Stimulated activated naive B cell treated with anti-CD40 and anti-IgM and Interleukin-4, amounts not matched to agents 10 μg/mL and 1 μg/mL and 100 μg/mL, for 72 hours (primary cell): Measurements from ENCODE around the gene LTBR.
A peak's percentile ranks its signal among the peaks of the same experiment; 100 is the strongest.

Source experiments
- ATAC-seq, 2 donors: fragments of 150-1000 bp; cut with Tn5 transposase; replicated peaks; 2 replicates each; pipeline ENCODE4 v1.10.0; 2021; ENCODE audit warnings: moderate library complexity in 1 of 2
- DNase-seq: peaks from one replicate; pipeline ENCODE4 v3.0.0; 2021
- H3K27ac Mint-ChIP-seq: one replicate; pipeline ENCODE4 v1.8.0; 2022; ENCODE audit warnings: mild to moderate bottlenecking, mixed read lengths
- H3K27me3 Mint-ChIP-seq, 2 donors: one replicate each; pipeline ENCODE4 v1.8.0; 2022; ENCODE audit warnings: mixed read lengths in 2 of 2
- H3K36me3 Mint-ChIP-seq, 2 donors: one replicate each; pipeline ENCODE4 v1.8.0; 2022; ENCODE audit warnings: mixed read lengths in 2 of 2, mild to moderate bottlenecking in 1 of 2
- H3K4me1 Mint-ChIP-seq, 2 donors: one replicate each; pipeline ENCODE4 v1.8.0; 2022; ENCODE audit warnings: mixed read lengths in 2 of 2, mild to moderate bottlenecking in 1 of 2
- H3K4me3 Mint-ChIP-seq, 2 donors: one replicate each; pipeline ENCODE4 v1.8.0; 2022; ENCODE audit warnings: mild to moderate bottlenecking in 2 of 2, mixed read lengths in 2 of 2, moderate library complexity in 1 of 2
- H3K9me3 Mint-ChIP-seq, 2 donors: one replicate each; pipeline ENCODE4 v1.8.0; 2022; ENCODE audit warnings: mixed read lengths in 2 of 2, mild to moderate bottlenecking in 1 of 2

The LTBR gene

DNA sequence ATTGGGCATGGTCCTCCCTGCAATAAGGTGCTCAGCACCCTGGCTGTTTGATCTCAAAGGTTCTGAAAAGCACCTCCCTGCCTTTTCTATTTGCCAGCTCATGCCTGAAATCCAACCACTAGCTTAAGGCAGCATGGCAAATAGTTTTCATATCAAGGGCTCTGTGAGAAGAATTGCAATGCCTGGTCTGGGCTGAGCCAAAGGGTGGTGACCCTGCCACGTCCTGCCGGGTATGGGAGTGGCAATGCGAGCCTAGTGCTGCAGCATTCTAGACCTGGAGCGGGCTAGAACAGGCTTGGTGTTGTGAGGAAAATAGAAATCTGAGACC, 6.3 kb upstream of the LTBR start:
- no peak for ATAC-seq
- no peak for DNase-seq
- Mint-ChIP-seq H3K9me3 (no peaks in the 10 kb centered on the region), H3K4me1 (peaks cover 0 to 1% of the 10 kb centered on the region in 2 donors), H3K27me3 (peaks cover 69 to 86% of the 10 kb centered on the region in 2 donors), H3K4me3 (no peak overlapping the region), H3K36me3 (no peaks in the 10 kb centered on the region), H3K27ac (no peak overlapping the region)

DNA sequence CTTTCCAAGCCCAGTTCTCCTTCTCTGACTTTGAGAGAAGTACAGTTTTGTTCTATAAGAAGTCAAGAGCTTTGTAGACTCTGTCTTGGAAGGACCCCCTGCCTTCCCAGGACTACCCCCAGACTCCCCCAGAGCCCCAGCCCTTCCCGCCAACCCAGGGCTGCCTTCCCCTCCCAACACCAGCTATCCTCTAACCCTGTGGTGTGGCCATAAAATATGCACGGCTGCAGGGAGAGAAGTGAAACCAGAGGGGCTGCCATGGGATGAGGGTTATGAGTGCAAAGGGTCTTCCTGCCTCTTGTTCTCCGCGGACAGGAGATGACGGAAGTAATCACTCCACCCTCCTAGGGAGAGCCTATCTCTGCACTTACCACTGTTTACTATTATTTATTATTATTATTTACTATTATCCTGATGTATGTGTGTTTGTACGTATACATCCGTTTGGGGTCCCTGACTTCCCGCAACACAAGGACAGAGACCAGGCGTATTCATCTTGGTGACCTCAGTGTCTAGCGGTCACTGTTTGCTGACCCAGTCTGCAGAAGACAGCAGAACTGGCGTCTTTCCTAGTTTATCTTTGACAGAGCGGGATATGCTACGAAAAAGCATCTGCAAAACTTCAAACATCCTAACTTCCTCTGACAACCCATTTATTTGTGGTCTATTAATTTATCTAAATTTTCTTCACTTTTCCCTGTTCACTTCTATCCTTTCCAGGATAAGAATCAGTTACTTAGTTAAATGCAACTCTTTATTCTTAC, 5.1 kb upstream of the LTBR start:
- Mint-ChIP-seq H3K27me3 (peaks cover 65 to 86% of the 10 kb centered on the region in 2 donors), H3K9me3 (no peaks in the 10 kb centered on the region), H3K27ac (no peak overlapping the region), H3K4me1 (peaks cover 2 to 7% of the 10 kb centered on the region in 2 donors), H3K36me3 (no peaks in the 10 kb centered on the region), H3K4me3 (no peak overlapping the region)
- ATAC-seq (no peak), DNase-seq (no peak)

DNA sequence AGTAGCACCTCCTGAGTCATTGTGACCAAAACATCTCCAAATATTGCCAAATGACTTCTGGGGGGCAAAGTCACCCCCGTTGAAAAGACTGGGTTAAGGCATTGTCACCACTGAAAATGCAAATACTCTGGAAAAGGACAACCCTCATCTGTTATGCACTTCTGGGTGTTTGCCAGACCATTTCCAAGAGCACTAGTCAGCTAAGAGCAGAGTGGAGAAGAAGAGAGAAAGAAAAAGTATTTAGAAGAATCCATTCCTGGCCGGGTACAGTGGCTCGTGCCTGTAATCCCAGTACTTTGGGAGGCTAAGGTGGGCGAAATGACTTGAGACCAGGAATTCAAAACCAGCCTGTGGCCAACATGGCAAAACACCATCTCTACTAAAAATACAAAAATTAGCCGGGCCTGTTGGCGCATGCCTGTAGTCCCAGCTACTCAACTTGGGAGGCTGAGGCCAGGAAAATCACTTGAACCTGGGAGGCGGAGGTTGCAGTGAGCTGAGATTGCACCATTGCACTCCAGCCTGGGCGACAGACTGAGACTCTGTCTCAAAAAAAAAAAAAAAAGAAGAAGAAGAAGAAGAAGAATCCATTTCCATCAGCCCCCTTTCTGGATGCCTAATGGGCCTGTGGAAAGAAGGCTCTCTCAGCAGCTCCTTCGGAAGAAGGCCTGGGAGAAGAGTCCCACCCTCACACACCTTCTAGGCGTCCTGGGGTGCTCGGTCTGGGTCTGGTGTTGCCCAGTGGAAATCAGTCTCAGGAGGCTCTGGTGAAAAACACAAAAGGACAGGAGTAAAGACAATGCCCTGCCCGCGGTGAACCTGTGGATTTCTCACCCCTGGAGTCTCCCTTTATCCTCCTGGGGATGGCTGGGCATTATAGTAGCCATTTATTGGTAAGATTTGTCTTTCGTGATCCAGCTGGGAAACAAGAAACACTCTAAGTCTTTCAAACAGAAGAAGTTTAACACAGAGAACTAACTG, 3.5 kb upstream of the LTBR start:
- no peak for DNase-seq
- H3K27ac Mint-ChIP-seq = no peak overlapping the region
- peaks cover 5 to 7% of the 10 kb centered on the region in 2 donors for H3K4me1 Mint-ChIP-seq
- ATAC-seq = no peak
- H3K36me3 Mint-ChIP-seq = no peaks in the 10 kb centered on the region
- H3K9me3 Mint-ChIP-seq = no peaks in the 10 kb centered on the region
- H3K27me3 Mint-ChIP-seq = peaks cover 57 to 85% of the 10 kb centered on the region in 2 donors
- no peak overlapping the region for H3K4me3 Mint-ChIP-seq

DNA sequence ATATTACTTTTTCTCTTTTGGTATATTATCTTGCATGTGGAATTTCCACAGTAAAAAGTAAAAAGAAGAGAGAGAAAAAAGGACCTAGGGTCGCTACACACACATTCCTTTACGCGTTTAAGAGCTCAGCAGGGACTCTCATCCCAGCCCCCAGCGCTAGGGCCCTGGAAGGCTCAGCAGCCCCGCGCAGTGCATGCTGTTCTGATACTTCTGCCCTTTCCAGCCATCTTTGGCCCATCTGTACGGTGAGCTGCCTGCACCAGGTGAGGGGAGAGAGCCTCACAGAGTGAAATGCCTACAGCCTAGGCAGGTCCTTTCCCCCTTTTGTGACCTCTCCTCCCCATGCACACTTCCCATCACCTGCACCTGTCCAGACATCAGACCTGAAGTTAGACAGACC, 1.6 kb upstream of the LTBR start:
- H3K4me3 Mint-ChIP-seq = no peak overlapping the region
- no peak for DNase-seq
- H3K27ac Mint-ChIP-seq = no peak overlapping the region
- H3K9me3 Mint-ChIP-seq = no peaks in the 10 kb centered on the region
- peaks cover 5 to 7% of the 10 kb centered on the region in 2 donors for H3K4me1 Mint-ChIP-seq
- H3K27me3 Mint-ChIP-seq = peaks cover 49 to 74% of the 10 kb centered on the region in 2 donors
- no peak for ATAC-seq
- no peaks in the 10 kb centered on the region for H3K36me3 Mint-ChIP-seq

DNA sequence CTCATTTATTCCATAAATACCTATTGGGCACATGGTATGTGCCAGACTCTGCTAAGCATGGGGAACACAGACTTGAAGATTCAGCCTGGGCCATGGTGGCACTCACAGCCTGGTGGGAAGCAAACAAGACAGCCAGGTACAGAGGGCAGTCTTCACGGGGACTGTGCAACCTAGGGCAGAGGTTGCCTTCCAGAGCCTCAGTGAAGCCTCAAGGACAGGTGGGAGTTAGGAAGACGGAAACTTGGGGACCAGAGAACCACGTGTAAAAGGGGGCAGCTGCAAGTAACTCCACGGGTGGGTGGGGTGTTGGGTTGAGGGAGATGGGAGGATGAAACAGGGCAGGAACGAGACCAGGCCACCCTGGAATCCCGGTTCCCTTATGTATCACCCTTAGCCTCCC, 980 bp upstream of the LTBR start:
- H3K27me3 Mint-ChIP-seq = peaks cover 52 to 70% of the 10 kb centered on the region in 2 donors
- ATAC-seq (no peak), DNase-seq (no peak)
- H3K27ac Mint-ChIP-seq = peak overlapping the region; percentile 80
- peak overlapping the region; percentile 51 to 55 for H3K4me3 Mint-ChIP-seq
- no peaks in the 10 kb centered on the region for H3K36me3 Mint-ChIP-seq
- no peaks in the 10 kb centered on the region for H3K9me3 Mint-ChIP-seq
- peaks cover 5 to 7% of the 10 kb centered on the region in 2 donors for H3K4me1 Mint-ChIP-seq

DNA sequence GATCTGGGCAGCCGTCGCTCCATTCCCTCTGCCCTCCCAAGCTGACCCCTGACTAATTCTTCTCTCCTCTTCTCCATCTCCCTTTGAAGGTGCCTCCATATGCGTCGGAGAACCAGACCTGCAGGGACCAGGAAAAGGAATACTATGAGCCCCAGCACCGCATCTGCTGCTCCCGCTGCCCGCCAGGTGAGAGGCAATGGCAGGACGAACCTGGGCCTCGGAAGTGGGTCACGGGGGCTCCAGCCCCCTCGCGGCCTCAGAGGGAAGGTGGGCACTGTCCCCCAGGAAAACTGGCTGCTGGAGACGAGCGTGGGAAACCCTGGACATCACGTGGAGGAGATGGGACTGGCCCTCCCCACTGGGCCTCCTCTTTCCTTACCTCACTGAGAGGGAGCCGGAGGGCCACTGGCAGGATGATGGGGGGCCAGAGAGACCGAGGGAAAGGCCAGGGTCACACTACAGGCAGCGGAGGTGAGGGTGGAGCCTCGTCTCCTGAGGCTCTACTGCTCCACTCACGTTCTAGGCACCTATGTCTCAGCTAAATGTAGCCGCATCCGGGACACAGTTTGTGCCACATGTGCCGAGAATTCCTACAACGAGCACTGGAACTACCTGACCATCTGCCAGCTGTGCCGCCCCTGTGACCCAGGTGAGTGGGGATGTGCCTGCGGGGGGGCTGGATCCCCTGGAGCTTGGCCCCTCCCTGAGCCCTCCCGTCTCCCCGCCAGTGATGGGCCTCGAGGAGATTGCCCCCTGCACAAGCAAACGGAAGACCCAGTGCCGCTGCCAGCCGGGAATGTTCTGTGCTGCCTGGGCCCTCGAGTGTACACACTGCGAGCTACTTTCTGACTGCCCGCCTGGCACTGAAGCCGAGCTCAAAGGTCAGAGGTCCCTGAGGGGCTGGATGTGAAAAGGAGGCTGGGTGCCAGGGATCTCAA, 806 bp downstream of the LTBR start:
- H3K9me3 Mint-ChIP-seq = no peaks in the 10 kb centered on the region
- DNase-seq = no peak
- H3K36me3 Mint-ChIP-seq = no peaks in the 10 kb centered on the region
- peak overlapping the region; percentile 8 to 24 for H3K4me3 Mint-ChIP-seq
- peak overlapping the region; percentile 63 for H3K27ac Mint-ChIP-seq
- no peak for ATAC-seq
- peaks cover 5 to 7% of the 10 kb centered on the region in 2 donors for H3K4me1 Mint-ChIP-seq
- H3K27me3 Mint-ChIP-seq = peaks cover 53 to 68% of the 10 kb centered on the region in 2 donors

DNA sequence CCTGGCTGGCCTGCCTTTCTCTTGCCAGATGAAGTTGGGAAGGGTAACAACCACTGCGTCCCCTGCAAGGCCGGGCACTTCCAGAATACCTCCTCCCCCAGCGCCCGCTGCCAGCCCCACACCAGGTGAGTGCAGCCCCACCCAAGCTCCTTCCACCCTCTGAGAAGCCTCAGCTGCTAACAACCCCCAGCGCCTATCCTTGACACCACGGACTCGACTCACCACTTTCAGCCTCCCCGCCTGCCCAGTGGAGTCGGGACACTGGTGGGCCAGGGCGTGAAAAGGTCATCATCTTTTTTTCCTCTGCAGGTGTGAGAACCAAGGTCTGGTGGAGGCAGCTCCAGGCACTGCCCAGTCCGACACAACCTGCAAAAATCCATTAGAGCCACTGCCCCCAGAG, 2.1 kb downstream of the LTBR start:
- H3K27me3 Mint-ChIP-seq = peaks cover 45 to 63% of the 10 kb centered on the region in 2 donors
- no peak overlapping the region for H3K27ac Mint-ChIP-seq
- H3K9me3 Mint-ChIP-seq = no peaks in the 10 kb centered on the region
- H3K4me3 Mint-ChIP-seq = no peak overlapping the region
- ATAC-seq = no peak
- DNase-seq = no peak
- no peaks in the 10 kb centered on the region for H3K36me3 Mint-ChIP-seq
- peaks cover 5 to 7% of the 10 kb centered on the region in 2 donors for H3K4me1 Mint-ChIP-seq

DNA sequence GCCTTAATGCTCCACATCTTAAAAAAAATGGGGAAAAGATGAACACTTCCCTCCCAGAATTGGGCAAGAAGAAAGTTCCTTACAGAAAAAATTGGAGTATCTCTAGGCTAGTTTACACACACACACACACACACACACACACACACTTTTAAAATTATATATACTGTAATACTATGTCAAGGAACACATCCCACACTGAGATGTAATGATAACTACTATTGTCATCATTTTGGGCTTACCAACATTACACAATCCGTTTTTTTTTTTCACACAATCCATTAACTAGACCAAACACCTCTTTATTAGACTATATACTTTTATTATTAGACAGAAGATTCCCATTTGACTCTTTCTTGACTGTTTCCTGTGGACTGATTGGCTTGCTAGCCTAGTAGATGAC, 2.5 kb downstream of the LTBR start:
- Mint-ChIP-seq H3K4me1 (peaks cover 5 to 7% of the 10 kb centered on the region in 2 donors), H3K36me3 (no peaks in the 10 kb centered on the region), H3K9me3 (no peaks in the 10 kb centered on the region), H3K27me3 (peaks cover 40 to 59% of the 10 kb centered on the region in 2 donors), H3K4me3 (no peak overlapping the region), H3K27ac (no peak overlapping the region)
- ATAC-seq (no peak), DNase-seq (no peak)

DNA sequence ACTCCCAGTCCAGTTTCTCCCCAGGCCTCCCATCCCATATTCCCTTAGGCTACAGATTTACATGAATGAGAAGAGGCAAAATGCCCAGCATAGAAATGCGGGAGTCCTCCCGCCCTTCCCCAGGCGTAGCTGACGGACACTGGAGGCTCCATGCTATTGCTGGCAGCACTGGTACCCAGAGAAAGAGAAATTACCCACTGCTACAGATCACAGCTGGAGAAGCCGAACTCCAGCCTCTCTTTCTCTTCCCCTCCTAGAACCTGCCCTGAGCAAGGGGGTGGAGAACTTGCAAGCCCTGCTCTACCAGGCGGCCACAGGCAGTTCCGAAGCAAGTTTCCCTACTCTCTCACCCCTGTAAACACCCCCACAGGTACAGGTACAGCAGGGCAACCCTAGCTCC, 3.6 kb downstream of the LTBR start:
- ATAC-seq = no peak

DNA sequence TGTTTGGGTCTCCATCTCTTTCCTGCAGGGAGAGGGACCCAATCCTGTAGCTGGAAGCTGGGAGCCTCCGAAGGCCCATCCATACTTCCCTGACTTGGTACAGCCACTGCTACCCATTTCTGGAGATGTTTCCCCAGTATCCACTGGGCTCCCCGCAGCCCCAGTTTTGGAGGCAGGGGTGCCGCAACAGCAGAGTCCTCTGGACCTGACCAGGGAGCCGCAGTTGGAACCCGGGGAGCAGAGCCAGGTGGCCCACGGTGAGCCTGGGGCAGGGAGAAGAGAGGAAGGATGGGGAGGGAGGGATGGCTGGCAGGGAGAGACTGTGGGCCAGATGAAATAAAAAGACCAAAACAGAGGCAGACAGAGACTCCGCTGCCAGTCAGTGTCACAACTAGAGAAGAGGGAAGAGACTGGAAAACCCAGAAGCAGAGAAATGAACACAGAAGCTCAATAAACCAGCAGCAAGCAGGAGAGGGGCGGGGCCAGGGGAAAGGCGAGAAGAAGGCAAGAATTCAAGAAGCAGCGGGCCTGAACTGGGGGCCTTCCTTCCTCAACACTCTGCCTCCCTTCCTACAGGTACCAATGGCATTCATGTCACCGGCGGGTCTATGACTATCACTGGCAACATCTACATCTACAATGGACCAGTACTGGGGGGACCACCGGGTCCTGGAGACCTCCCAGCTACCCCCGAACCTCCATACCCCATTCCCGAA, 6.3 kb downstream of the LTBR start:
- DNase-seq = no peak
- H3K27me3 Mint-ChIP-seq = peaks cover 17 to 26% of the 10 kb centered on the region in 2 donors

More for the DNA sequence above, 3.6 kb downstream of the LTBR start:
- no peaks in the 10 kb centered on the region for H3K36me3 Mint-ChIP-seq
- H3K27me3 Mint-ChIP-seq = peaks cover 31 to 48% of the 10 kb centered on the region in 2 donors
- H3K27ac Mint-ChIP-seq = no peak overlapping the region
- H3K4me1 Mint-ChIP-seq = peaks cover 5 to 6% of the 10 kb centered on the region in 2 donors
- DNase-seq = no peak
- H3K9me3 Mint-ChIP-seq = no peaks in the 10 kb centered on the region
- H3K4me3 Mint-ChIP-seq = no peak overlapping the region

DNA sequence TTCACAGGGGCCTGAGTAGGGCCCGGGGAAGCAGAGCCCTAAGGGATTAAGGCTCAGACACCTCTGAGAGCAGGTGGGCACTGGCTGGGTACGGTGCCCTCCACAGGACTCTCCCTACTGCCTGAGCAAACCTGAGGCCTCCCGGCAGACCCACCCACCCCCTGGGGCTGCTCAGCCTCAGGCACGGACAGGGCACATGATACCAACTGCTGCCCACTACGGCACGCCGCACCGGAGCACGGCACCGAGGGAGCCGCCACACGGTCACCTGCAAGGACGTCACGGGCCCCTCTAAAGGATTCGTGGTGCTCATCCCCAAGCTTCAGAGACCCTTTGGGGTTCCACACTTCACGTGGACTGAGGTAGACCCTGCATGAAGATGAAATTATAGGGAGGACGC, 7.1 kb downstream of the LTBR start:
- Mint-ChIP-seq H3K4me3 (no peak overlapping the region), H3K4me1 (no peaks in the 10 kb centered on the region), H3K27ac (no peak overlapping the region), H3K36me3 (no peaks in the 10 kb centered on the region), H3K9me3 (no peaks in the 10 kb centered on the region), H3K27me3 (peaks cover 19 to 22% of the 10 kb centered on the region in 2 donors)
- DNase-seq = no peak
- ATAC-seq = no peak

More for the DNA sequence above, 6.3 kb downstream of the LTBR start:
- Mint-ChIP-seq H3K4me3 (no peak overlapping the region), H3K36me3 (no peaks in the 10 kb centered on the region), H3K9me3 (no peaks in the 10 kb centered on the region), H3K4me1 (no peaks in the 10 kb centered on the region), H3K27ac (no peak overlapping the region)
- no peak for ATAC-seq

DNA sequence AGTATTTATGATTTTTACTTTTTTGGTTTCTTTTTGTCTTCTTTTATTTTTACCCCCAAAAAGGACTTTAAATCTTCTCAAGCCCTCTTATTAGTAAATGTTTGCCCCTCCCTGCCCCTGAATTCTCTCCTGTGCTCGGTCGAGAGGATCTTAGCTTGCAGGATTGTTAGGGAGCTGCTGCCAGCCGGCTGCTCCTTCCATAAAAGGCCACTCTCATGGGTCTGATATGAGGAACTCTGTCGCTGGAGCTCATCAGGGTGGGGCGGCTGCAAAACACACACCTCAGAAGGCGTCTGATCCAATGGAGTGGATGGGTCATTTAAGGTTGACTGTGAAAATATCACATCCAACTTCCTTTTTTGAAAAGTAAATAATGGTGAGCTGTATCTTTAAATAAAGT, 8.5 kb downstream of the LTBR start:
- ATAC-seq (no peak), DNase-seq (no peak)
- Mint-ChIP-seq H3K9me3 (no peaks in the 10 kb centered on the region), H3K27ac (no peak overlapping the region), H3K36me3 (no peaks in the 10 kb centered on the region), H3K4me1 (no peaks in the 10 kb centered on the region), H3K4me3 (no peak overlapping the region), H3K27me3 (peaks cover 18 to 19% of the 10 kb centered on the region in 2 donors)

DNA sequence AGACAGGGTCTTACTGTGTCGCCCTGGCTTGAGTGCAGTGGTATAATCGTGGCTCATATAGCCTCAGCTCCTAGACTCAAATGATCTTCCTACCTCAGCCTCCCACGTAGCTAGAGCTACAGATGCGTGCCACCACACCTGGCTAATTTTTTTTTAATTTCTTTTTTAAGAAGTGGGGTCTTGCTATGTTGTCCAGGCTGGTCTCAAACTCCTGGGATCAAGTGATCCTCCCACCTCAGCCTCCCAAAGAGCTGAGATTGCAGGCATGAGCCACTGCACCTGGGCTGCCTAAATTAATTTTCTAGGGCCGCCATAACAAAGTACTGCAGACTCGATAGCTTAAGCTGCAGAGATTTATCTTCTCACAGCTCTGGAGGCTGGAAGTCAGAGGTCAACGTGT, 9.1 kb downstream of the LTBR start:
- Mint-ChIP-seq H3K36me3 (no peaks in the 10 kb centered on the region), H3K27me3 (peaks cover 15 to 18% of the 10 kb centered on the region in 2 donors), H3K27ac (no peak overlapping the region), H3K4me1 (no peaks in the 10 kb centered on the region), H3K9me3 (no peaks in the 10 kb centered on the region), H3K4me3 (no peak overlapping the region)
- ATAC-seq (no peak), DNase-seq (no peak)
